Middle frontal gyrus (tissue), 1 donor: Measurements from ENCODE around the gene KISS1.

Source experiments
- DNase-seq: peaks from one replicate; pipeline ENCODE4 v3.0.0-alpha.2; 2015; ENCODE audit warnings: low spot score; ENCODE audit errors: extremely low spot score

Gene KISS1

GRCh38 chr1:204192589-204193352 is 3.5 kb downstream of the KISS1 start:
- DNase-seq = no peak

- DNase-seq = no peak
Observed at GRCh38 chr1:204192046-204192445, 4.2 kb downstream of the KISS1 start.

- DNase-seq = no peak
Observed at GRCh38 chr1:204191456-204191855, 4.8 kb downstream of the KISS1 start.

- no peak for DNase-seq
Observed at GRCh38 chr1:204190212-204191211, 5.8 kb downstream of the KISS1 start.

GRCh38 chr1:204188959-204189639 is 7.2 kb downstream of the KISS1 start:
- no peak for DNase-seq

GRCh38 chr1:204186597-204186996 is 9.7 kb downstream of the KISS1 start:
- no peak for DNase-seq

- no peak for DNase-seq
Observed at GRCh38 chr1:204181116-204181515, 15.2 kb downstream of the KISS1 start.

- DNase-seq = no peak
Observed at GRCh38 chr1:204180133-204180532, 16.2 kb downstream of the KISS1 start.

GRCh38 chr1:204178487-204179281 is 17.6 kb downstream of the KISS1 start:
- DNase-seq = no peak

GRCh38 chr1:204177133-204177532 is 19.2 kb downstream of the KISS1 start:
- no peak for DNase-seq

- no peak for DNase-seq
Observed at GRCh38 chr1:204176049-204176448, 20.2 kb downstream of the KISS1 start.

GRCh38 chr1:204174958-204175357 is 21.3 kb downstream of the KISS1 start:
- DNase-seq = no peak

- no peak for DNase-seq
Observed at GRCh38 chr1:204172404-204173029, 23.8 kb downstream of the KISS1 start.

GRCh38 chr1:204171751-204172178 is 24.5 kb downstream of the KISS1 start:
- no peak for DNase-seq

GRCh38 chr1:204170494-204171155 is 25.7 kb downstream of the KISS1 start:
- no peak for DNase-seq

GRCh38 chr1:204169858-204170257 is 26.4 kb downstream of the KISS1 start:
- DNase-seq = no peak

GRCh38 chr1:204167730-204168129 is 28.6 kb downstream of the KISS1 start:
- DNase-seq = no peak

GRCh38 chr1:204166219-204166618 is 30.1 kb downstream of the KISS1 start, which contains the start of gene REN:
REN (minus strand) TSS chr1:204166337; CDS start chr1:204166293, 44 bp downstream.
- no peak for DNase-seq

- DNase-seq = peak; percentile 69
Observed at GRCh38 chr1:204162494-204163074, 33.7 kb downstream of the KISS1 start.
